GM19397 (cell line): ENCODE data around the gene KDF1.

Experiments
- ATAC-seq: cut with Tn5 transposase; IDR thresholded peaks from one replicate; pipeline ENCODE4 v1.9.1; 2021; ENCODE audit warnings: mild to moderate bottlenecking, moderate library complexity; ENCODE audit not compliant: unreplicated experiment

KDF1 gene

DNA sequence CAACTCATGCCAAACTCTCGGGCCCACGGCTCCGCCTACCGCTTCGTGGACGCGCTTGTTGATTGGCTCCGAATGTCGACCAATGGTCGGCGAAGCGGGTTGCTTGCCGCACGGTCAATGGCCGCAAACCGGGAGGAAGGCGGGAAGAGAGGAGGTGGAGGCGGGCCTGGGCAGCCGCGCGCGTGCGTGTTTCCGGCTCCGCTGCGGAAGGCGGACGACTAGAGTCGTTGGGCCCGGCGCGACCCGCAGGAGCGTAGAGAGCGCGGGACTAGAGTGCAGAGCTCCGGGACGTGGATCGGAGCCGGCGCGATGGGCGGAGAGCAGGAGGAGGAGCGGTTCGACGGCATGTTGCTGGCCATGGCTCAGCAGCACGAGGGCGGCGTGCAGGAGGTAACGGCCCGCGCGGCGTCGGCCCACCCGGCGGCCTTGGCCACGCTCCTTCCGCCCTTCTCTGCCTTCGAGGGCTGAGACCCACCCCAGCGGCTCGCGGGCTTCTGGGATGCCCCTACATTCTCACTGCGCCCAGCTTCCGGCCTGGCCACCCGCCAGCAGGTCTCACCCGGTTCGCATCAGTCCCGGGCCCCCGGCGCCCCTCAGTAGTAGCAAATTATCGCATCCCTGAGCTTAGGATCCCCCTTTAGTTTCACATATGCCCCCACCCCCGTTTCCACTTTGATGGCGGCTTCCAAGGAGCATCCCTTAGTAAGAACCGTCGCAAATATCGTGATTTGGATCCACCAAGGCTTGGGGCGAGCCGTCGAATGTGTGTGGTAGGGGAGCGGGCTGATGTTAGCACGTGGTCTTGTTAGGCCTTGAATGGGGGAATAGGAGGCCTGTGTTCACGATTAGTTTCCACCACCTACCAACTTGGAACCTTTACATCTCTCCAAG, 38.5 kb downstream of the KDF1 start, which contains the start of gene NUDC:
NUDC (plus strand) TSS at position 204 of the 891 bp plus-strand sequence; CDS start at position 310, 106 bp downstream.
- peak; percentile 93 for ATAC-seq

DNA sequence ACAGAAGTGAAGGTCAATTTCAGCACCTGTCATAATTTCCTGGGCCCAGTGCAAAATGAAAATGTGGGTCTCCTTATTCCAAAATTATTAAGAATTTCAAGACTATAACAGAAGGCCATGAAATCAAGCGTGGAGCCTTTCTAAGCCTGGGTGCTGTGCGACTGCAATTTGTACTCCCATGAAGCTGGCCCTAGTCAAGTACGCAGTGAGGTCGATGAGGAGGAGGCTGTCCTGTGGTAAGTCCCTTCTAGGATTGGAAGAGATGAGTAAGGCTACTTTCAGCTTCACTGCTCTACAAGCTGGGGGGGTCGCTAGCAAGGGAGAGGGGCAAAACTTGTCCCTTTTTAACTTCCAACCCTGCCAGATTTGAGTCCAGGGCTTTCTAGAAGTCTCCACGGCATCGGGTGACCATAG, 39.1 kb downstream of the KDF1 start:
- no peak for ATAC-seq

DNA sequence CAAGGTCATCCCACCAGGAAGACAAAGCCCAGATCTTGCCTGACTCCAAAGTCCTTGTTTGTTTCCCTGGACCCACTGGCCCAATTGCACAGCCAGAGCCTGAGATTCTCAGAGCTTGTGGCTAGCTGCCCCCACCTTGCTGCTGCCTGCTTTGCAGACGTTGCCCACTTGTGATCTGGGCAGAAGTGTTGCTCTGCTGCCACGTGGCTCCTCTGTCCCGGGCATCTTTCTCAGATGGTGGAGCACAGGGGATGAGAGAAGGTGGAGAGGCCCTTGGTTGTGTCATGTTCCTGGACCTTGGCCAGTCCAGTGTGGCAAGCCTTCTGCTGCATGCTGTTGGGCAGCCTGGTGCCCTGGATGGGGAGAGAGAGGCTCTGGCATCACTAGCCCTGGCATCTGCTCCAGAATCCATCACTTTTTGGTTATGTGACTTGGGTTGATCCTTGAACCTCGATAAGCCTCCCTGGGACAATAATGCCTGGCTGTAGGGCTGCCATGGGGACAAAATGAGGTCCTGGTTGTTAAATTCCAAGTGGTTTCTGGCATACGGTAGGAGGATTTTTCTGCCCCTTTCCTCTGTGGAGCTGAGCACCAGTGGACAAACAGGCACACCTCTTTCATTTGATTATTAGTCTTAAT, 44.9 kb downstream of the KDF1 start:
- ATAC-seq = no peak

DNA sequence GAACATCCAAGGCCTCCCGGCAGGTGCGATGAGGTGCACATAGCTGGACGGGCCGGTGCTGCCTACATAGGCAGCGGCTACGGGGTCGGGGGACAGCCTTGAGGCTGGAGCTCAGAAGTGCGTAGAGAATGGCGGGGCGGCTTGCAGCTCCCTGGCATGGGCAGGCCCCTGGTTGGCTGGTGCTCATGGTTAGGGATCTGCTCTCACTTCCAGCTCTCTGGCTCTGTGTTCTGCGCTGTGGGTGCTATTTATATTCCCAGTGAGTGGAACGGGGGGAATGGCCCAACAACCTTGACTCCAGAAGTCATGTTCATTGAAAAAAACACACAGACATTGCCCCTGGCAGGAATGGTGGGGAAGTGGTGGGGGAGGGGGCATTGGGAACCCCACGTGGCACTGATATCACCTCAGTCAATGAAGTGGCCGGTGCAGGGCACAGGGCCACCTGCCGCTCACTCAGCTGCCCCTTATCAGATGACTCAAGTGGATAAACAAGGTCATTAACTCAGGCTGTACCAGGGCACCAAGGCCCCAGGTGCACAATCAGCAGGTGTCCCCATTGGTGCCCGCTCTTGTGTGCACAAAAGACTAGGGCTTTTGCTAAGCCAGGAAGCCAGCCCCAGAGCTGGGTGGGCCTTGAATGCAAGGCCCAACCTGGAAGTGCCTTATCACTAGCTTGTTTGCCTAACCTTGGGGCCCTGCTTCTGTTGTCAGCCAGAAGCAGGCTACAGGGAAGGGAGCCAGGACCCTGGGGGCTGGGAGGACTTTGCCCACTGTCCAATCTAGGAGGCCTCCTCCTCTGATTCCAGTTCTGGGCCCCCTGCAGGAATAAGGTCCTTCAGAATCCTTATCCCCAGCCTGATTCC, 46.3 kb downstream of the KDF1 start, which contains the start of gene NR0B2:
NR0B2 (minus strand) TSS at position 222 of the 866 bp plus-strand sequence; CDS start at position 187, 35 bp downstream.
- no peak for ATAC-seq

DNA sequence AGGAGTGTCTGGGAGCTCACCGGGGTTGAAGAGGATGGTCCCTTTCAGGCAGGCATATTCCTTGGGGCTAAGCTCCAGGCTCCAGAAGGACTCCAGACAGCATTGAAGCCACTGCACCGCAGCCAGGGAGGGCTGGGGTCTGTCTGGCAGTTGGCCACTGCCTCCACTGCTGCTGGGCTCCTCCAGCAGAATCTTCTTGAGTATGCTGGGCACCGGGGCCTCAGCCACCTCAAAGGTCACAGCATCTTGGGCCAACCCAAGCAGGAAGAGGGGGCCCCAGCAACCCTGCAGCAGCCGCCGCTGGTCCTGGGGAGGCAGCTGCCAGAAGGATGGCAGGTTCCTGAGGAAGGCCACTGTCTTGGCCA, 46.9 kb downstream of the KDF1 start:
- ATAC-seq = no peak

DNA sequence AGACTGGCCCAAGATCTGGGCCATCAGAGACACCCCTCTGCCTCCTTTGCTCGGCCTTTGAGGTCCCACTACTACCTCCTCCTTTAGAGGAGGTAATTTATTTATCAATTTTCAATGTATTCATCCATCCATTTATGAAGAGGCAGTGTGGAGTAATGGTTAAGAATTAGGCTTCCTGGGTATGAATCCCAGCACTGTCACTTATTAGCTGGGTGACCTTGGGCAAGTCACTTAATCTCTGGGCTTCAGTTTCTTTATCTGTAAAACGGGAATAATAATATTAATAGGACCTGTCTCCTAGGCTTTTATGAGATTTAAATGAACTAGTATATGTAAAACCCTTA, 48.1 kb downstream of the KDF1 start:
- no peak for ATAC-seq

DNA sequence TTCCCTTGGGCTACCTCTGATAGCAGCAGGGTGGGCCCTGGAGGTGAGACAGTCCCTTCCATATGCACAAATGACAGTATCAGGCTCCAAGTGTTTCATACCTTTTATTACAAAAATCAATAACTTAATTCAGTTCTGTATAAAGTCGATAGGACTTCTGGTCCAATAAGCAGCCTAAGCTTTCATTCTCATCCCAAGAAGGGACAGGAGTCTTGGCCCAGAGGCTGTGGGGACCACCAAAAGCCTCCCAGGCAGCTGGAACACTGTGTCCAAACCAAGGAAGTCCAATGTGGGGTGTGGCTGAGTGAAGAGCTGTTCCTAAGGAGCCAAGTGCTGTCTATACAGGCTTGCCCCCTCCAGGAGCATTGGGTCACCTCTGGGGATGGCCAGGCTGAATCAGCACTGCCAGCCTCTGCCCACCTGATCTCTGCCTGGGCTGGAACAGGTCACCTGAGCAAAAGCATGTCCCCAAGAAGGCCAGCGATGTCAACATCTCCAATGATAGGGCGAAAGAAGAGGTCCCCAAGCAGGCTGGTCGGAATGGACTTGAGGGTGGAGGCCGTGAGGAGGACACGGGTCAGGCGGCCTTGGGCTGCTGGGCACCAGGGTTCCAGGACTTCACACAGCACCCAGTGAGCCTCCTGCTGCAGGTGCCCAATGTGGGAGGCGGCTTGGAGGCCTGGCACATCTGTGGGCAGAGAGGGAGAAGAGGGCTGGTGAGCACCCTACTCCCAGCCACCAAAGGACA, 48.7 kb downstream of the KDF1 start:
- no peak for ATAC-seq

DNA sequence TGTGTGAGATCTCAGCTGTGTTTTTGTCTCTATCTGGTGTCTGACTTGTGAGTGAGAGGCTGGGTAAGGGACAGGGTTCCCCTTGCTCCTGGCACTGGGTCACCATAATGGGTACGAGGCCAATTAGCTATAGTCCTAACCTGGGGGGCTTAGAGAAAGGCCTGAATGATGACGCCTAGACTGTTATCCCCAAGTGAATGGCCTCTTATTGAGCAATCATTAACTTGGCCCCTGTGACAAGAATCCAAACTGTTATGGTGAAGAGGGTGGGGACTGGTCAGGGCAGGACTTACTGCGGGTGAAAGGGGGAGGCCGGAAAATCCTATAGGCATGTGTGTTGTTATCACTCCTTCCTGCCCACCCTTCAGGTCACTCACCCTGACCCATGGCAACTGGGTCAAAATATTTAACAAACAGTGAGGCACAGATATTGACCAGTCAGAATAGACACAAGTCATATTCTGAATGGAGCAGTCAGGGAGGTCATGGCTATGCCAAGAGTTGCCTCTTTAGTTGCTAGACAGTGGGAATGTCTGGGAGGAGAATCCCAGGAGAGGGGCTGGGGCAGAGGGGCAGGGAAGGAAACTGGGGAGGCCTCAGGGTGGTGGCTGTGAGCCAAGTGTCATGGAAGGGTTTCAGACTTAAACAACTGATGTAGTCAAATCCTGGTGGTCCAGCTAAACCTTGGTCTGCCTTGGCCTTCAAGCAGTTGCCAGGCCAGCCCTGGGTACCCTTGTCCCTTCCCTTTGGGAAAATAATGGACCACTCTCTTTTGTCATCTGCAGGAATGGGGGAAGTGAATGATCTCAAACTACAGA, 49.7 kb downstream of the KDF1 start:
- ATAC-seq = no peak

DNA sequence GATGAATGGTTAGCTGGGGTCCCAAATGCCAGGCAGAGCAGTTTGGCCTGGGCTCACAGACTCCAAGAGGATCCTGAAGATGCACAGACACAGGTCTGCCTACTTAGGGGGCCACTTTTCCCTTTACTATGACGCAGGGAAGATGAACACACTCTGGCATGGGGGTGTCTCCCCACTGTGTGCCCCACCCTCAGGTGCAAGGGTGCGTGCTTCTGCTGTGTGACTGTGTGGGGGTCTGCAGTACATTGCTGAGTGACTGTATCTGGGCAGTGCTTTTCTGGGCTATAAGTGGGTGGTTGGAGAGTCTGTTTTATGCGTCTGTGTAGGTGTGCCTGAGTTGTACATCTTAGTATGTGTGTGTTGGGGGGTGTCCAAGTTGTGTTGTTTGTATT, 50.3 kb downstream of the KDF1 start:
- no peak for ATAC-seq

DNA sequence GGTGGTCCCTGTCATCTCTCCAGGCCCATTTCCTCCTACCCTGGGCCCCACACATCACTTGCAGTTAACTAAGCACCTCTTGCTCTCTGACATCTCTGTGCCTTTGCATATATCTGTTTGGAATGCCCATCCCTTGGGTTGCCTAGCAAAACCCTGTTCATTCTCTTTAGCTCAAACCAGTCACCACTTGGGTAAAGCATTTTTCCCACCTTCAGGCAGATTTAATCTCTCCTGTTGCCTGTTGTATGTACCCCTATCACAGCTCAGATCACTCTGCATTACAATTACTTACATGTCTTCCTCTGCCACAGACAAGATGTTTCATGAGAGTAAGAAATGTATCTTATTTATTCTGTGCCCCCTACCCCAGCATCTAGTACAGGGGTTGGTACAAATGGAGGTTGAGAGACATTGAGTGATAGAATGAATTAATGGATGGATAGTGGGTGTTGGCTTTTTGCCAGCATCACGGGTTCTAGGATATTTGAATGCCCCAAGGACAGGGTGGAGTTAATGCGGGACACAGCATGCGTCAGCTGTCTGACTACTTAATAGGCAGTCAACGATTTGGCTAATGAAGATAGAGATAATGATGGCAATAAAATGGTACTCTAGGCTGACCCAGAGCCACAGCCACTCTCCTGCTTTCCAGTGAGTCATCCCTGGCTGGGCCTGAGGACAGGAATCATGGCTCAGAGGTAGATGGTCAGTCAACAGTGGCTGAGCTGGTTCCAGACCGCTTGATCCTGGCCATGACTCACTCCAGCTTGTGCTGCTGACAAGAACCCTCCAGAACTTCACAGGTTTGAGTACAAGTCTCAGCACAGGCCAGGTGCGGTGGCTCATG, 53.0 kb downstream of the KDF1 start:
- no peak for ATAC-seq

DNA sequence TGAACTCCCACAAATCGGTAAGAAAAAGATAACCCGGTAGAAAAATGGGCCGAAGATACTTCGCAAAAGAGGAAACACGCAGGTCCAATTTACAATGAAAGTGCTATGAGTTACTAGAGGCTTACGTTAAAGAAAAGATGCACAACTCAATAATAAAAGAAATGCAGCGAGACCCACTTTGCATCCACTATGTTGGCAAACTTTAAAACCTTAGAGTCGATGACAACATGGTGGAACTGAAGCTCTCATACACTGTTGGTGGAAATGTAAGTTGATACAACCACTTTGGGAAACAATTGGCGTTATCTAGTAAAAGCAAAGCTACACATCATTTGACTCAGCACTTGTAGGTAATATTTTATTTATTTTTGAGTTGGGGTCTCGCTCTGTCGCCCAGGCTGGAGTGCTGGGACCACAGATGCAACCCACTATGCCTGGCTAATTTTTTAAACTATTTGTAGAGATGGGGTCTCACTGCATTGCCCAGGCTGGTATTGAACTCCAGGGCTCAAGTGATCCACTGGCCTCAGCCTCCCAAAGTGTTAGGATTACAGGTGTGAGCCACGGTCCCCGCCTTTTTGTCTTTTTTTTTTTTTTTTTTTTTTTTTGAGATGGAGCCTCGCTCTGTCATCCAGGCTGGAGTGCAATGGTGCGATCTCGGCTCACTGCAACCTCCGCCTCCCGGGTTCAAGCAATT, 59.3 kb downstream of the KDF1 start:
- ATAC-seq = no peak

DNA sequence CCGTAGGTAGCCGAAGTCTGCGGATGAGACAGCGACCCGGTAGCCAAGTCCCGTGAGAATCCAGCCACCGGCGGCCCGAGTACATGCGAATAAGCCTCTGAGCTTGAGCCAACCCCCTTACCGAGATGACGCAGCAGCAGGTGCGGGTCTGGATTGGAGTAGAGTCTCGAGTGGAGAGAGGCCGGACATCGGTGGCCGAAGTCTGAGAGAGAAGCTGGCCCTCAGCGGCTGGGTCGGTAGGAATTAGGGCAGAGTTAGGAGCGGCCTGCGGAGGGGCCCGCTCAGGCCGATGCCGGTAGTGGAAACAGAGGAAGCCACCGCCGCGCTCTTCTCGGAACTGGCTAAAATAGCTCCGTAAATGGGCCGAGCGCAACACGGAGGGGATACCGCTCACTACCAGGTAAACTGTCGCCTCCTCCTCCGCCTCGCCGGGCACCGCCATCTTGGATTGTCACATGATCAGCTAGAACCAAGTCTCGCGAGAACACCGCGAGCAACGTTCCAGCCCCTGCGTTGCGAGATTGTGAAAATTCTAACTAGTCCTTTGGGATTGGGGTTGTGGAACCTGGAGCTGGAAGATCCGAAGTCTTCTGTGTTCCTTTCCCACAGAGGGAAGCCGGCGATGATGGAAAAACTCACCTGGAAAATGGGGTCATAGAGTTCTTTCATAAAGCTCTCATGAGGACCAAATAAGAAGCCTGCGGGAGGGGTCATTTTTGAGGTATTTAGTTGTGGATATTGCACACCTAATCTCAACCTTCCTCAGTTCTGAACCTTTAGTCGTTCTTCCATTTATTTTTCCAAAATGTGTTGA, 60.1 kb downstream of the KDF1 start, which contains the start of gene GPATCH3:
GPATCH3 (minus strand) TSS at position 467 of the 814 bp plus-strand sequence; CDS start at position 442, 25 bp downstream.
- peak; percentile 67 for ATAC-seq
